H9 (cell line): ENCODE measurements around the gene CD81. TPM values are rescaled to one million over a fixed set of nuclear protein-coding genes. Genes with fewer than 3 reads are reported as not detected.

Experiments used
- DNase-seq: peaks from one replicate; pipeline ENCODE4 v3.0.0-alpha.2; 2017
- H2AFZ ChIP-seq: one replicate; pipeline ENCODE4 v1.6.1; 2013; ENCODE audit warnings: mild to moderate bottlenecking, low read length, control low read depth, moderate library complexity
- H2AK5ac ChIP-seq: 2 replicates; pipeline ENCODE4 v1.6.1; 2013; ENCODE audit warnings: low read length, control low read depth, mixed read lengths; ENCODE audit not compliant: insufficient read length
- H2BK120ac ChIP-seq: one replicate; pipeline ENCODE4 v1.6.1; 2013; ENCODE audit warnings: low read depth, mild to moderate bottlenecking, low read length, control low read depth, inconsistent platforms; ENCODE audit not compliant: poor library complexity, severe bottlenecking
- H2BK12ac ChIP-seq: 2 replicates; pipeline ENCODE4 v1.6.1; 2013; ENCODE audit warnings: low read length, control low read depth, mixed read lengths, low read depth; ENCODE audit not compliant: insufficient read length
- H2BK15ac ChIP-seq: 2 replicates; pipeline ENCODE4 v1.6.1; 2013; ENCODE audit warnings: low read depth, low read length, control low read depth
- H2BK20ac ChIP-seq: one replicate; pipeline ENCODE4 v1.6.1; 2013; ENCODE audit warnings: low read depth, mild to moderate bottlenecking, low read length, control low read depth, inconsistent platforms; ENCODE audit not compliant: poor library complexity, severe bottlenecking
- H2BK5ac ChIP-seq: 2 replicates; pipeline ENCODE4 v1.6.1; 2013; ENCODE audit warnings: low read length, control low read depth, mixed read lengths; ENCODE audit not compliant: insufficient read length
- H3K14ac ChIP-seq: 2 replicates; pipeline ENCODE4 v1.6.1; 2013; ENCODE audit warnings: low read length, control low read depth; ENCODE audit not compliant: insufficient read depth
- H3K18ac ChIP-seq: 2 replicates; pipeline ENCODE4 v1.6.1; 2013; ENCODE audit warnings: low read depth, mild to moderate bottlenecking, mixed read lengths, low read length, control low read depth; ENCODE audit not compliant: insufficient read length
- H3K23ac ChIP-seq: 2 replicates; pipeline ENCODE4 v1.6.1; 2013; ENCODE audit warnings: low read length, control low read depth, mixed read lengths, low read depth; ENCODE audit not compliant: insufficient read length
- H3K23me2 ChIP-seq: 2 replicates; pipeline ENCODE4 v1.6.1; 2013; ENCODE audit warnings: low read depth, mild to moderate bottlenecking, mixed read lengths, low read length, control low read depth; ENCODE audit not compliant: insufficient read length, poor library complexity, severe bottlenecking
- H3K27ac ChIP-seq: 2 replicates; pipeline ENCODE4 v1.5.1; 2013; ENCODE audit warnings: low read length, control low read depth, mixed read lengths, low read depth; ENCODE audit not compliant: insufficient read length
- H3K27me3 ChIP-seq: 2 replicates; pipeline ENCODE4 v1.6.1; 2013; ENCODE audit warnings: low read length, control low read depth, inconsistent platforms; ENCODE audit not compliant: insufficient read depth
- H3K4ac ChIP-seq: 2 replicates; pipeline ENCODE4 v1.6.1; 2013; ENCODE audit warnings: low read depth, mild to moderate bottlenecking, control low read depth, inconsistent platforms, low read length, moderate library complexity
- H3K4me1 ChIP-seq: 2 replicates; pipeline ENCODE4 v1.6.1; 2013; ENCODE audit warnings: low read length, control low read depth, inconsistent platforms; ENCODE audit not compliant: insufficient read depth
- H3K4me2 ChIP-seq: 2 replicates; pipeline ENCODE4 v1.6.1; 2013; ENCODE audit warnings: low read length, control low read depth, mixed read lengths; ENCODE audit not compliant: insufficient read length, insufficient read depth
- H3K56ac ChIP-seq: 2 replicates; pipeline ENCODE4 v1.6.1; 2013; ENCODE audit warnings: low read depth, mild to moderate bottlenecking, mixed read lengths, low read length, control low read depth; ENCODE audit not compliant: insufficient read length
- H3K79me1 ChIP-seq: 2 replicates; pipeline ENCODE4 v1.6.1; 2013; ENCODE audit warnings: low read depth, mild to moderate bottlenecking, moderate library complexity, low read length, control low read depth, inconsistent platforms; ENCODE audit not compliant: insufficient read depth, poor library complexity, severe bottlenecking
- H3K79me2 ChIP-seq: 2 replicates; pipeline ENCODE4 v1.6.1; 2013; ENCODE audit warnings: low read length, control low read depth, inconsistent platforms; ENCODE audit not compliant: insufficient read depth
- H3K9ac ChIP-seq: 2 replicates; pipeline ENCODE4 v1.6.1; 2013; ENCODE audit warnings: low read length, control low read depth, mixed read lengths; ENCODE audit not compliant: insufficient read length; ENCODE audit errors: extremely low read depth
- H3K9me3 ChIP-seq: one replicate; pipeline ENCODE4 v1.6.1; 2013; ENCODE audit warnings: low read depth, low read length, inconsistent platforms; ENCODE audit not compliant: control insufficient read depth
- H3T11ph ChIP-seq: one replicate; pipeline ENCODE4 v1.6.1; 2013; ENCODE audit warnings: mild to moderate bottlenecking, low read length, control low read depth, inconsistent platforms
- H4K20me1 ChIP-seq: one replicate; pipeline ENCODE4 v1.6.1; 2013; ENCODE audit not compliant: control insufficient read depth, insufficient read length, insufficient read depth
- H4K5ac ChIP-seq: 2 replicates; pipeline ENCODE4 v1.6.1; 2013; ENCODE audit warnings: low read depth, mild to moderate bottlenecking, mixed read lengths, low read length, control low read depth; ENCODE audit not compliant: insufficient read length
- H4K8ac ChIP-seq: replicated peaks from 2 replicates; pipeline ENCODE4 v1.6.1; 2013; ENCODE audit warnings: low read length, control low read depth, mixed read lengths, low read depth; ENCODE audit not compliant: insufficient read length
- H4K91ac ChIP-seq: 2 replicates; pipeline ENCODE4 v1.6.1; 2013; ENCODE audit warnings: low read depth, mild to moderate bottlenecking, moderate library complexity, mixed read lengths, low read length, control low read depth; ENCODE audit not compliant: insufficient read length
- H3K27ac Mint-ChIP-seq, 3 experiments: 2 replicates in 2 of 3; 3 replicates in 1 of 3; pipeline ENCODE4 v1.8.0; 2020 to 2021; ENCODE audit warnings: mixed read lengths in 3 of 3, mild to moderate bottlenecking in 1 of 3, moderate library complexity in 1 of 3
- H3K27me3 Mint-ChIP-seq: 2 replicates; pipeline ENCODE4 v1.8.0; 2021; ENCODE audit warnings: low read depth, mild to moderate bottlenecking, moderate library complexity, mixed read lengths
- H3K36me3 Mint-ChIP-seq, 3 experiments: 2 replicates in 2 of 3; 3 replicates in 1 of 3; pipeline ENCODE4 v1.8.0; 2020 to 2021; ENCODE audit warnings: low read depth in 3 of 3, mixed read lengths in 3 of 3; ENCODE audit not compliant: insufficient read depth in 1 of 3
- H3K4me1 Mint-ChIP-seq, 2 experiments: 2 replicates each; pipeline ENCODE4 v1.8.0; 2020; ENCODE audit warnings: mixed read lengths in 2 of 2
- H3K4me3 Mint-ChIP-seq, 2 experiments: 2 replicates in 1 of 2; 3 replicates in 1 of 2; pipeline ENCODE4 v1.8.0; 2020 to 2021; ENCODE audit warnings: mild to moderate bottlenecking in 2 of 2, mixed read lengths in 2 of 2, moderate library complexity in 1 of 2
- H3K9me3 Mint-ChIP-seq, 2 experiments: 2 replicates in 1 of 2; 3 replicates in 1 of 2; pipeline ENCODE4 v1.8.0; 2020; ENCODE audit warnings: mild to moderate bottlenecking in 2 of 2, mixed read lengths in 2 of 2, moderate library complexity in 1 of 2
- WGBS: extraction: QIAGEN DNeasy Blood & Tissue Kit; methylation state at CpG from one replicate; pipeline ENCODE4 v1.1.7; 2013; ENCODE audit warnings: missing lambda C conversion rate, low lambda C conversion rate, mixed read lengths; ENCODE audit not compliant: insufficient read length; ENCODE audit errors: extremely low coverage; 5-methylcytosine and 5-hydroxymethylcytosine counted together
- total RNA-seq: library from RNA; stranded (reverse); gene quantifications from 2 replicates; pipeline ENCODE4 v1.2.1, GENCODE V29; 2021
- TF ChIP-seq, protein P1 (sequence below): fragments of 200-600 bp; sonication (generic); conservative IDR thresholded peaks from 3 replicates; pipeline ENCODE4 v1.8.0; 2021; ENCODE audit warnings: antibody characterized with exemption, mild to moderate bottlenecking

Gene CD81
- total RNA-seq, 1 experiment from 2014 or later, result 246 TPM

DNA sequence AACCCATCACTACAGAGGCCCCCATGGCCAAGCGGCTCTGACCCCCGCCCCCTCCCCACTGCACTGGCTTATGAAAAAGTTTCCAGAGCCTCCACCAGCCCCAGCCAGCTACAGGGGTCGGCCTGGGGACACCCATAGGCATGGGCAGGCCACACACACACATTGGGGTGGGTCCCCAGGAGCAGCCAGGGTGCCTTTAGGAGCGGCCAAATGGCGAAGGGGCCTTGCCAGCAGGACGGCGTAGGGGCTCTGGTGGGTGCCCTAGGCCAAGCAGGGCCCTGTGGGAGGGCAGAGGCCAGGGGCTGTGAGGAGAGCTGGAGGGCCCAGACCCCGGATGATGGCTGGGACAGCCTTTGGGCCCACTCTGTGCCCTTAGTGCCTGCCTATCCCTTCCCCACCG, 33.5 kb downstream of the CD81 start:
- no peak overlapping the region for H3K27ac ChIP-seq
- H3K4ac ChIP-seq, result no peak overlapping the region
- no peak overlapping the region for H3K14ac ChIP-seq
- H3K23ac ChIP-seq, result no peak overlapping the region
- H2BK12ac ChIP-seq, result no peak overlapping the region
- H4K20me1 ChIP-seq, result no peaks in the 10 kb centered on the region
- H2AFZ ChIP-seq, result no peak overlapping the region
- no peak overlapping the region for H4K8ac ChIP-seq
- no peaks in the 10 kb centered on the region for H3K36me3 Mint-ChIP-seq
- H3T11ph ChIP-seq, result no peak overlapping the region
- H3K4me2 ChIP-seq, result no peak overlapping the region
- DNase-seq, result no peak
- H3K4me1 ChIP-seq, result no peaks in the 10 kb centered on the region
- H3K9me3 Mint-ChIP-seq, result no peaks in the 10 kb centered on the region; a peak in 1 of 5 replicates
- H3K56ac ChIP-seq, result no peak overlapping the region
- H3K27me3 ChIP-seq, result no peaks in the 10 kb centered on the region
- no peak overlapping the region for H4K91ac ChIP-seq
- no peak overlapping the region for H2BK5ac ChIP-seq
- H3K79me2 ChIP-seq, result no peaks in the 10 kb centered on the region
- no peaks in the 10 kb centered on the region for H3K23me2 ChIP-seq
- no peak overlapping the region for H3K4me3 Mint-ChIP-seq
- H2BK120ac ChIP-seq, result no peak overlapping the region
- no peaks in the 10 kb centered on the region for H3K79me1 ChIP-seq
- no CpG with 5 or more reads among the region's 9 CpGs for WGBS
- TF ChIP-seq, protein P1, sequence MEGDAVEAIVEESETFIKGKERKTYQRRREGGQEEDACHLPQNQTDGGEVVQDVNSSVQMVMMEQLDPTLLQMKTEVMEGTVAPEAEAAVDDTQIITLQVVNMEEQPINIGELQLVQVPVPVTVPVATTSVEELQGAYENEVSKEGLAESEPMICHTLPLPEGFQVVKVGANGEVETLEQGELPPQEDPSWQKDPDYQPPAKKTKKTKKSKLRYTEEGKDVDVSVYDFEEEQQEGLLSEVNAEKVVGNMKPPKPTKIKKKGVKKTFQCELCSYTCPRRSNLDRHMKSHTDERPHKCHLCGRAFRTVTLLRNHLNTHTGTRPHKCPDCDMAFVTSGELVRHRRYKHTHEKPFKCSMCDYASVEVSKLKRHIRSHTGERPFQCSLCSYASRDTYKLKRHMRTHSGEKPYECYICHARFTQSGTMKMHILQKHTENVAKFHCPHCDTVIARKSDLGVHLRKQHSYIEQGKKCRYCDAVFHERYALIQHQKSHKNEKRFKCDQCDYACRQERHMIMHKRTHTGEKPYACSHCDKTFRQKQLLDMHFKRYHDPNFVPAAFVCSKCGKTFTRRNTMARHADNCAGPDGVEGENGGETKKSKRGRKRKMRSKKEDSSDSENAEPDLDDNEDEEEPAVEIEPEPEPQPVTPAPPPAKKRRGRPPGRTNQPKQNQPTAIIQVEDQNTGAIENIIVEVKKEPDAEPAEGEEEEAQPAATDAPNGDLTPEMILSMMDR, result no peak
- no peak overlapping the region for H2BK15ac ChIP-seq
- no peaks in the 10 kb centered on the region for H3K4me1 Mint-ChIP-seq
- H4K5ac ChIP-seq, result no peak overlapping the region
- H3K9ac ChIP-seq, result no peak overlapping the region
- H3K27ac Mint-ChIP-seq, result no peak overlapping the region
- no peak overlapping the region for H2BK20ac ChIP-seq
- no peak overlapping the region for H2AK5ac ChIP-seq
- no peaks in the 10 kb centered on the region for H3K9me3 ChIP-seq
- peaks cover 9% of the 10 kb centered on the region for H3K27me3 Mint-ChIP-seq
- no peak overlapping the region for H3K18ac ChIP-seq
